Immature natural killer cell (primary cell): Measurements from ENCODE around the gene PADI4. TPM values are rescaled to one million over a fixed set of nuclear protein-coding genes. Genes with fewer than 3 reads are reported as not detected.
A peak's percentile ranks its signal among the peaks of the same experiment; 100 is the strongest.
"Not testable (repeated sequence)": the region's sequence is repeated elsewhere in the genome, so short reads cannot be mapped to it uniquely, and the experiment has no call there.

Experiments
- DNase-seq, 3 donors: peaks; one replicate each; pipeline ENCODE4 v3.0.0; 2022; ENCODE audit warnings: mixed read lengths in 1 of 3
- H3K27ac Mint-ChIP-seq, 6 donors: one replicate each; pipeline ENCODE4 v1.8.0; 2020; ENCODE audit warnings: mixed read lengths in 6 of 6, mild to moderate bottlenecking in 5 of 6, inconsistent platforms in 4 of 6, moderate library complexity in 3 of 6
- H3K27me3 Mint-ChIP-seq, 3 donors: one replicate each; pipeline ENCODE4 v1.8.0; 2020 to 2021; ENCODE audit warnings: low read depth in 3 of 3, mild to moderate bottlenecking in 3 of 3, mixed read lengths in 3 of 3, moderate library complexity in 3 of 3, inconsistent platforms in 1 of 3
- H3K36me3 Mint-ChIP-seq, 3 donors: one replicate each; pipeline ENCODE4 v1.8.0; 2020; ENCODE audit warnings: mixed read lengths in 3 of 3, inconsistent platforms in 2 of 3, mild to moderate bottlenecking in 2 of 3
- H3K4me1 Mint-ChIP-seq, 2 donors: one replicate each; pipeline ENCODE4 v1.8.0; 2020; ENCODE audit warnings: inconsistent platforms in 2 of 2, mild to moderate bottlenecking in 2 of 2, mixed read lengths in 2 of 2, moderate library complexity in 1 of 2
- H3K4me3 Mint-ChIP-seq, 5 donors: one replicate each; pipeline ENCODE4 v1.8.0; 2020; ENCODE audit warnings: mild to moderate bottlenecking in 5 of 5, mixed read lengths in 5 of 5, inconsistent platforms in 3 of 5, moderate library complexity in 3 of 5
- H3K9me3 Mint-ChIP-seq, 6 donors: one replicate each; pipeline ENCODE4 v1.8.0; 2020; ENCODE audit warnings: mild to moderate bottlenecking in 6 of 6, mixed read lengths in 6 of 6, inconsistent platforms in 4 of 6, moderate library complexity in 3 of 6
- polyA plus RNA-seq, 3 donors: library from polyadenylated mRNA; unstranded; fragments of 300-500 nt; fragmentation: Illumina TruSeq; gene quantifications; one replicate each; pipeline ENCODE4 v1.2.3, GENCODE V29; 2021

PADI4 gene
- polyA plus RNA-seq, 3 donors from 2014 or later: 1.4 to 5.1 (median 3.0) TPM

GRCh38 chr1:17309426-17310067 lies 1.6 kb downstream of the PADI4 start:
- Mint-ChIP-seq H3K4me3 (no peak overlapping the region), H3K4me1 (no peaks in the 10 kb centered on the region), H3K27ac (no peak overlapping the region), H3K27me3 (peaks cover 2 to 8% (median 5%) of the 10 kb centered on the region in 3 donors), H3K9me3 (no peaks in the 10 kb centered on the region), H3K36me3 (no peaks in the 10 kb centered on the region)
- no peak for DNase-seq

- Mint-ChIP-seq H3K27me3 (peaks cover 2 to 8% (median 5%) of the 10 kb centered on the region in 3 donors), H3K4me1 (no peaks in the 10 kb centered on the region), H3K4me3 (no peak overlapping the region), H3K9me3 (no peaks in the 10 kb centered on the region), H3K27ac (no peak overlapping the region), H3K36me3 (no peaks in the 10 kb centered on the region)
- no peak for DNase-seq
These were observed 2.2 kb downstream of the PADI4 start for GRCh38 chr1:17310068-17310640.

- peaks cover 0 to 3% (median 0%) of the 10 kb centered on the region in 6 donors for H3K9me3 Mint-ChIP-seq
- no peak overlapping the region for H3K4me3 Mint-ChIP-seq
- no peaks in the 10 kb centered on the region for H3K4me1 Mint-ChIP-seq
- H3K27ac Mint-ChIP-seq: no peak overlapping the region
- no peak for DNase-seq
- H3K36me3 Mint-ChIP-seq: no peaks in the 10 kb centered on the region
- peaks cover 2 to 4% (median 4%) of the 10 kb centered on the region in 3 donors for H3K27me3 Mint-ChIP-seq
These were observed 5.7 kb downstream of the PADI4 start for GRCh38 chr1:17313530-17314309.

- DNase-seq: no peak
- peaks cover 0 to 3% (median 0%) of the 10 kb centered on the region in 6 donors for H3K9me3 Mint-ChIP-seq
- no peak overlapping the region for H3K27ac Mint-ChIP-seq
- H3K27me3 Mint-ChIP-seq: peaks cover 2 to 5% (median 4%) of the 10 kb centered on the region in 3 donors
- H3K4me3 Mint-ChIP-seq: no peak overlapping the region
- H3K4me1 Mint-ChIP-seq: no peaks in the 10 kb centered on the region
- H3K36me3 Mint-ChIP-seq: no peaks in the 10 kb centered on the region
These were observed 6.5 kb downstream of the PADI4 start for GRCh38 chr1:17314491-17314971.

GRCh38 chr1:17315542-17316130 lies 7.6 kb downstream of the PADI4 start:
- no peaks in the 10 kb centered on the region for H3K4me1 Mint-ChIP-seq
- H3K4me3 Mint-ChIP-seq: no peak overlapping the region
- H3K27me3 Mint-ChIP-seq: peaks cover 2 to 5% (median 4%) of the 10 kb centered on the region in 3 donors
- no peak for DNase-seq
- peaks cover 0 to 3% (median 0%) of the 10 kb centered on the region in 6 donors for H3K9me3 Mint-ChIP-seq
- H3K27ac Mint-ChIP-seq: no peak overlapping the region
- no peaks in the 10 kb centered on the region for H3K36me3 Mint-ChIP-seq

GRCh38 chr1:17316704-17317103 lies 8.7 kb downstream of the PADI4 start:
- DNase-seq: no peak
- Mint-ChIP-seq H3K4me3 (no peak overlapping the region), H3K27me3 (peaks cover 2 to 5% (median 4%) of the 10 kb centered on the region in 3 donors), H3K9me3 (peaks cover 0 to 3% (median 0%) of the 10 kb centered on the region in 6 donors), H3K4me1 (no peaks in the 10 kb centered on the region), H3K36me3 (no peaks in the 10 kb centered on the region), H3K27ac (no peak overlapping the region)

- no peaks in the 10 kb centered on the region for H3K36me3 Mint-ChIP-seq
These were observed 10.3 kb downstream of the PADI4 start for GRCh38 chr1:17318262-17318661.

GRCh38 chr1:17319561-17320350 lies 11.8 kb downstream of the PADI4 start:
- Mint-ChIP-seq H3K27me3 (peaks cover 2 to 6% (median 5%) of the 10 kb centered on the region in 3 donors), H3K27ac (no peak overlapping the region)

More at GRCh38 chr1:17318262-17318661, 10.3 kb downstream of the PADI4 start:
- no peak overlapping the region for H3K27ac Mint-ChIP-seq
- no peak overlapping the region for H3K4me3 Mint-ChIP-seq
- no peak for DNase-seq
- peaks cover 0 to 3% (median 0%) of the 10 kb centered on the region in 6 donors for H3K9me3 Mint-ChIP-seq
- peaks cover 2 to 8% (median 5%) of the 10 kb centered on the region in 3 donors for H3K27me3 Mint-ChIP-seq
- no peaks in the 10 kb centered on the region for H3K4me1 Mint-ChIP-seq

GRCh38 chr1:17321857-17322390 lies 13.9 kb downstream of the PADI4 start:
- not testable (repeated sequence) for H3K9me3 Mint-ChIP-seq, H3K4me3 Mint-ChIP-seq, H3K27ac Mint-ChIP-seq, H3K27me3 Mint-ChIP-seq, DNase-seq, H3K36me3 Mint-ChIP-seq, H3K4me1 Mint-ChIP-seq

More at GRCh38 chr1:17319561-17320350, 11.8 kb downstream of the PADI4 start:
- H3K9me3 Mint-ChIP-seq: peaks cover 0 to 3% (median 0%) of the 10 kb centered on the region in 6 donors
- no peak overlapping the region for H3K4me3 Mint-ChIP-seq
- H3K4me1 Mint-ChIP-seq: no peaks in the 10 kb centered on the region
- no peak for DNase-seq
- H3K36me3 Mint-ChIP-seq: no peaks in the 10 kb centered on the region

GRCh38 chr1:17328855-17329254 lies 20.9 kb downstream of the PADI4 start:
- H3K27me3 Mint-ChIP-seq: peaks cover 0 to 5% (median 3%) of the 10 kb centered on the region in 3 donors
- H3K27ac Mint-ChIP-seq: no peak overlapping the region
- no peaks in the 10 kb centered on the region for H3K36me3 Mint-ChIP-seq
- no peak overlapping the region for H3K4me3 Mint-ChIP-seq
- no peaks in the 10 kb centered on the region for H3K9me3 Mint-ChIP-seq
- no peak for DNase-seq
- H3K4me1 Mint-ChIP-seq: no peaks in the 10 kb centered on the region

GRCh38 chr1:17329610-17330009 lies 21.6 kb downstream of the PADI4 start:
- no peak overlapping the region for H3K27ac Mint-ChIP-seq

GRCh38 chr1:17330856-17331255 lies 22.9 kb downstream of the PADI4 start:
- peaks cover 0 to 7% (median 2%) of the 10 kb centered on the region in 3 donors for H3K27me3 Mint-ChIP-seq
- H3K36me3 Mint-ChIP-seq: no peaks in the 10 kb centered on the region
- no peak overlapping the region for H3K27ac Mint-ChIP-seq
- no peak overlapping the region for H3K4me3 Mint-ChIP-seq
- H3K4me1 Mint-ChIP-seq: peaks cover 0 to 1% of the 10 kb centered on the region in 2 donors
- no peak for DNase-seq
- H3K9me3 Mint-ChIP-seq: no peaks in the 10 kb centered on the region

More at GRCh38 chr1:17329610-17330009, 21.6 kb downstream of the PADI4 start:
- no peaks in the 10 kb centered on the region for H3K36me3 Mint-ChIP-seq
- no peaks in the 10 kb centered on the region for H3K4me1 Mint-ChIP-seq
- peaks cover 0 to 5% (median 3%) of the 10 kb centered on the region in 3 donors for H3K27me3 Mint-ChIP-seq
- peak overlapping the region in 1 of 5 donors; percentile 22 for H3K4me3 Mint-ChIP-seq
- H3K9me3 Mint-ChIP-seq: no peaks in the 10 kb centered on the region
- DNase-seq: no peak

- peaks cover 0 to 7% (median 2%) of the 10 kb centered on the region in 3 donors for H3K27me3 Mint-ChIP-seq
- H3K4me1 Mint-ChIP-seq: peaks cover 0 to 1% of the 10 kb centered on the region in 2 donors
These were observed 25.1 kb downstream of the PADI4 start for GRCh38 chr1:17333081-17333480.

More at GRCh38 chr1:17333081-17333480, 25.1 kb downstream of the PADI4 start:
- H3K36me3 Mint-ChIP-seq: no peaks in the 10 kb centered on the region
- H3K9me3 Mint-ChIP-seq: no peaks in the 10 kb centered on the region
- no peak overlapping the region for H3K27ac Mint-ChIP-seq
- no peak for DNase-seq
- no peak overlapping the region for H3K4me3 Mint-ChIP-seq
